ENCODE measurements around the gene GPR55. TPM values are rescaled to one million over a fixed set of nuclear protein-coding genes. Genes with fewer than 3 reads are reported as not detected.

The GPR55 gene
- total RNA-seq, 1 experiment from 2014 or later = 0.07 TPM

- Histone ChIP-seq H3K9ac (ENCODE audit: low read length) (no peak overlapping the region), H3F3A (ENCODE audit: low read length, unreplicated experiment) (no peaks in the 10 kb centered on the region), H3K9me2 (replicated peaks; ENCODE audit: low read length) (no peaks in the 10 kb centered on the region), H3K27ac (ENCODE audit: low read length) (no peak overlapping the region), H2AFZ (ENCODE audit: low read length) (no peak overlapping the region), H3K36me3 (ENCODE audit: low read depth, low read length) (no peaks in the 10 kb centered on the region), H3K79me2 (ENCODE audit: low read length) (no peaks in the 10 kb centered on the region), H3K4me2 (ENCODE audit: low read length) (no peak overlapping the region), H3K4me1 (ENCODE audit: insufficient read depth, low read length) (no peaks in the 10 kb centered on the region), H3K9me3 (ENCODE audit: low read length) (no peaks in the 10 kb centered on the region), H3K4me3 (ENCODE audit: low read length) (no peak overlapping the region), H3K27me3 (ENCODE audit: low read length) (peaks cover 20% of the 10 kb centered on the region), H4K20me1 (ENCODE audit: low read length) (no peaks in the 10 kb centered on the region)
- ATAC-seq (no peak), DNase-seq (no peak)
- BruUV-seq (replicated peaks) = no TSS peak
- ChIA-PET POLR2A (ENCODE audit: unreplicated experiment) (no interaction called here), CTCF (no interaction called here)
- no peak for TF ChIP-seq EZH2phosphoT487 (IDR thresholded peaks at IDR 0.05; ENCODE audit: borderline replicate concordance, low read length)
- no peak for TF ChIP-seq EZH2 (IDR thresholded peaks at IDR 0.05; ENCODE audit: low read length, unreplicated experiment)
- TF ChIP-seq CTCF (conservative IDR thresholded peaks at IDR 0.05; ENCODE audit: low read depth, low read length) = no peak
- intact Hi-C loops (cut with micrococcal nuclease) = no loop called here
Observed at GRCh38 chr2:230919681-230920080, 5.4 kb downstream of the GPR55 start.

- no peaks in the 10 kb centered on the region for H4K20me1 ChIP-seq (ENCODE audit: low read length)
- H3K79me2 ChIP-seq (ENCODE audit: low read length) = no peaks in the 10 kb centered on the region
- ChIA-PET CTCF (no interaction called here), POLR2A (ENCODE audit: unreplicated experiment) (no interaction called here)
- H3K27me3 ChIP-seq (ENCODE audit: low read length) = peaks cover 20% of the 10 kb centered on the region
- no peak for TF ChIP-seq EZH2 (IDR thresholded peaks at IDR 0.05; ENCODE audit: low read length, unreplicated experiment)
- TF ChIP-seq CTCF (conservative IDR thresholded peaks at IDR 0.05; ENCODE audit: low read depth, low read length) = no peak
- TF ChIP-seq EZH2phosphoT487 (IDR thresholded peaks at IDR 0.05; ENCODE audit: borderline replicate concordance, low read length) = no peak
- intact Hi-C loops (cut with micrococcal nuclease) = no loop called here
- no peak overlapping the region for H3K9ac ChIP-seq (ENCODE audit: low read length)
- H3K27ac ChIP-seq (ENCODE audit: low read length) = no peak overlapping the region
- H3K36me3 ChIP-seq (ENCODE audit: low read depth, low read length) = no peaks in the 10 kb centered on the region
- H3K4me2 ChIP-seq (ENCODE audit: low read length) = no peak overlapping the region
- BruUV-seq (replicated peaks) = no TSS peak
- H3K4me1 ChIP-seq (ENCODE audit: insufficient read depth, low read length) = no peaks in the 10 kb centered on the region
- ATAC-seq (no peak), DNase-seq (no peak)
- no peak overlapping the region for H2AFZ ChIP-seq (ENCODE audit: low read length)
- no peak overlapping the region for H3K4me3 ChIP-seq (ENCODE audit: low read length)
- H3F3A ChIP-seq (ENCODE audit: low read length, unreplicated experiment) = no peaks in the 10 kb centered on the region
- H3K9me2 ChIP-seq (replicated peaks; ENCODE audit: low read length) = no peaks in the 10 kb centered on the region
- no peaks in the 10 kb centered on the region for H3K9me3 ChIP-seq (ENCODE audit: low read length)
Observed at GRCh38 chr2:230919240-230919639, 5.8 kb downstream of the GPR55 start.

- H3K27ac ChIP-seq (ENCODE audit: low read length) = no peak overlapping the region
- no peak for TF ChIP-seq EZH2 (IDR thresholded peaks at IDR 0.05; ENCODE audit: low read length, unreplicated experiment)
- TF ChIP-seq CTCF (conservative IDR thresholded peaks at IDR 0.05; ENCODE audit: low read depth, low read length) = no peak
- TF ChIP-seq EZH2phosphoT487 (IDR thresholded peaks at IDR 0.05; ENCODE audit: borderline replicate concordance, low read length) = no peak
- no peak overlapping the region for H3K9ac ChIP-seq (ENCODE audit: low read length)
- BruUV-seq (replicated peaks) = no TSS peak
- no peaks in the 10 kb centered on the region for H3K9me2 ChIP-seq (replicated peaks; ENCODE audit: low read length)
- no peaks in the 10 kb centered on the region for H3K4me1 ChIP-seq (ENCODE audit: insufficient read depth, low read length)
- intact Hi-C loops (cut with micrococcal nuclease) = no loop called here
- DNase-seq (no peak), ATAC-seq (no peak)
- peaks cover 20% of the 10 kb centered on the region for H3K27me3 ChIP-seq (ENCODE audit: low read length)
- POLR2A ChIA-PET (ENCODE audit: unreplicated experiment) = no interaction called here
- no peak overlapping the region for H3K4me3 ChIP-seq (ENCODE audit: low read length)
- no peaks in the 10 kb centered on the region for H3F3A ChIP-seq (ENCODE audit: low read length, unreplicated experiment)
- H2AFZ ChIP-seq (ENCODE audit: low read length) = no peak overlapping the region
- no peaks in the 10 kb centered on the region for H3K36me3 ChIP-seq (ENCODE audit: low read depth, low read length)
- no peaks in the 10 kb centered on the region for H3K9me3 ChIP-seq (ENCODE audit: low read length)
- no peak overlapping the region for H3K4me2 ChIP-seq (ENCODE audit: low read length)
- no peaks in the 10 kb centered on the region for H3K79me2 ChIP-seq (ENCODE audit: low read length)
- no peaks in the 10 kb centered on the region for H4K20me1 ChIP-seq (ENCODE audit: low read length)
- CTCF ChIA-PET = no interaction called here
Observed at GRCh38 chr2:230916218-230916617, 8.8 kb downstream of the GPR55 start.
